ENCODE results near the gene DCLK2. TPM values are rescaled to one million over a fixed set of nuclear protein-coding genes. Genes with fewer than 3 reads are reported as not detected.

The DCLK2 gene
- total and polyA plus RNA-seq, 2 of the 8 experiments (the other 6 are each of a cell fraction or from before 2014, with no cell fraction given), result 0.32 to 0.37 TPM

- Histone ChIP-seq H3K36me3 (ENCODE audit: control insufficient read depth in 2 of 4, insufficient read depth in 4 of 4, low read length in 3 of 4) (no peaks in the 10 kb centered on the region), H3K9me3 (ENCODE audit: insufficient read depth in 2 of 2, low read depth in 1 of 2, low read length in 1 of 2) (no peaks in the 10 kb centered on the region), H3K79me2 (ENCODE audit: control insufficient read depth in 1 of 2, insufficient read depth in 2 of 2, low read length in 2 of 2) (no peaks in the 10 kb centered on the region), H4K20me1 (replicated peaks in 1 of 2; ENCODE audit: control insufficient read depth in 1 of 2, insufficient read depth in 2 of 2, low read length in 2 of 2) (no peaks in the 10 kb centered on the region), H3K9ac (replicated peaks in 1 of 4; ENCODE audit: extremely low read depth in 1 of 4, low read depth in 3 of 4, low read length in 3 of 4) (no peak overlapping the region), H2AFZ (ENCODE audit: low read length) (no peak overlapping the region), H2BK15ac (ENCODE audit: low read length) (no peak overlapping the region), H3K27me3 (replicated peaks in 1 of 4; ENCODE audit: control insufficient read depth in 3 of 4, extremely low read depth in 1 of 4, insufficient read depth in 3 of 4, low read length in 3 of 4) (no peaks in the 10 kb centered on the region), H3K14ac (ENCODE audit: insufficient read length) (no peak overlapping the region), H3K23me2 (ENCODE audit: low read depth, low read length) (no peaks in the 10 kb centered on the region), H3K4me2 (ENCODE audit: insufficient read depth in 1 of 2, low read depth in 2 of 2, low read length in 2 of 2) (no peak overlapping the region), H2BK120ac (replicated peaks; ENCODE audit: low read depth, low read length) (no peak overlapping the region), H3K4me1 (replicated peaks in 1 of 4; ENCODE audit: control insufficient read depth in 3 of 4, insufficient read depth in 4 of 4, low read length in 3 of 4) (no peaks in the 10 kb centered on the region), H2BK20ac (ENCODE audit: low read length) (no peak overlapping the region), H3K4me3 (ENCODE audit: extremely low read depth in 1 of 4, insufficient read depth in 2 of 4, low read depth in 3 of 4, low read length in 4 of 4) (no peak overlapping the region), H3K79me1 (ENCODE audit: low read depth, low read length) (no peaks in the 10 kb centered on the region), H3K18ac (ENCODE audit: extremely low read depth, low read length) (no peak overlapping the region), H2BK5ac (ENCODE audit: low read depth, low read length) (no peak overlapping the region), H4K5ac (ENCODE audit: insufficient read length, low read depth, low read length) (no peak overlapping the region), H3K23ac (ENCODE audit: insufficient read length) (no peak overlapping the region), H3K56ac (replicated peaks; ENCODE audit: insufficient read length, low read depth, low read length) (no peak overlapping the region), H3K4ac (replicated peaks; ENCODE audit: insufficient read length, low read depth, low read length) (no peak overlapping the region), H2BK12ac (ENCODE audit: low read depth, low read length) (no peak overlapping the region), H2AK5ac (ENCODE audit: low read depth, low read length) (no peak overlapping the region), H4K8ac (ENCODE audit: extremely low read depth, insufficient read depth, low read length) (no peak overlapping the region), H3K27ac (ENCODE audit: low read depth, low read length) (no peak overlapping the region), H4K91ac (replicated peaks; ENCODE audit: insufficient read length, low read length) (no peak overlapping the region)
- ChIA-PET CTCF (ENCODE audit: partially characterized antibody) (interaction anchor here (0.5 to 1.7 kb wide), 4 partner anchors 13 to 511 kb away, joined by 3 to 5 read pairs (median 3); no protein-coding TSS in a partner anchor), POLR2A (ENCODE audit: partially characterized antibody) (no interaction called here)
- no peak for FAIRE-seq
- WGBS, 2 experiments (ENCODE audit: extremely low coverage in 1 of 2, insufficient coverage in 1 of 2, insufficient read length in 1 of 2, insufficient replicate concordance in 2 of 2, low coverage in 1 of 2, low lambda C conversion rate in 2 of 2, missing lambda C conversion rate in 1 of 2), result 80% methylated on average over 2 of the region's 2 CpGs; no CpG with 5 or more reads in 1 of the 2 experiments
- no peak for DNase-seq (ENCODE audit: low read depth in 1 of 2, low spot score in 2 of 2)
Observed at GRCh38 chr4:150160473-150160872, 82.2 kb downstream of the DCLK2 start.
